ENCODE measurements around the gene GMNN.
"Not testable (repeated sequence)": the region's sequence is repeated elsewhere in the genome, so short reads cannot be mapped to it uniquely, and the experiment has no call there.

The GMNN gene

GRCh38 chr6:24774696-24775519, at the start of gene GMNN:
GMNN (plus strand) TSS chr6:24774937; CDS start chr6:24777247, 2,310 bp downstream.
- DNase-seq (ENCODE audit: low spot score), result peak; percentile 97

GRCh38 chr6:24730653-24731052, 44.1 kb upstream of the GMNN start:
- not testable (repeated sequence) for DNase-seq (ENCODE audit: low spot score)

GRCh38 chr6:24731456-24732134, 43.1 kb upstream of the GMNN start:
- DNase-seq (ENCODE audit: low spot score), result not testable (repeated sequence)

GRCh38 chr6:24734166-24734565, 40.6 kb upstream of the GMNN start:
- DNase-seq (ENCODE audit: low spot score), result no peak

GRCh38 chr6:24734710-24735109, 40.0 kb upstream of the GMNN start:
- not testable (repeated sequence) for DNase-seq (ENCODE audit: low spot score)

GRCh38 chr6:24738741-24739140, 36.0 kb upstream of the GMNN start:
- DNase-seq (ENCODE audit: low spot score), result no peak

- no peak for DNase-seq (ENCODE audit: low spot score)
These were observed 33.9 kb upstream of the GMNN start for GRCh38 chr6:24740861-24741260.

GRCh38 chr6:24742216-24742738, 32.5 kb upstream of the GMNN start:
- DNase-seq (ENCODE audit: low spot score), result no peak

- DNase-seq (ENCODE audit: low spot score), result no peak
These were observed 31.3 kb upstream of the GMNN start for GRCh38 chr6:24743265-24743943.

GRCh38 chr6:24743944-24744335, 30.8 kb upstream of the GMNN start:
- peak; percentile 47 for DNase-seq (ENCODE audit: low spot score)

- no peak for DNase-seq (ENCODE audit: low spot score)
These were observed 29.8 kb upstream of the GMNN start for GRCh38 chr6:24744911-24745310.

- no peak for DNase-seq (ENCODE audit: low spot score)
These were observed 25.4 kb upstream of the GMNN start for GRCh38 chr6:24749297-24749696.

GRCh38 chr6:24750878-24751277, 23.9 kb upstream of the GMNN start:
- not testable (repeated sequence) for DNase-seq (ENCODE audit: low spot score)

GRCh38 chr6:24752503-24752902, 22.2 kb upstream of the GMNN start:
- DNase-seq (ENCODE audit: low spot score), result no peak

- DNase-seq (ENCODE audit: low spot score), result no peak
These were observed 21.7 kb upstream of the GMNN start for GRCh38 chr6:24752917-24753492.

GRCh38 chr6:24753545-24753944, 21.2 kb upstream of the GMNN start:
- DNase-seq (ENCODE audit: low spot score), result no peak

GRCh38 chr6:24754378-24754777, 20.4 kb upstream of the GMNN start:
- not testable (repeated sequence) for DNase-seq (ENCODE audit: low spot score)

- no peak for DNase-seq (ENCODE audit: low spot score)
These were observed 19.5 kb upstream of the GMNN start for GRCh38 chr6:24755279-24755678.

GRCh38 chr6:24757611-24758010, 17.1 kb upstream of the GMNN start:
- DNase-seq (ENCODE audit: low spot score), result no peak

GRCh38 chr6:24759718-24760117, 15.0 kb upstream of the GMNN start:
- DNase-seq (ENCODE audit: low spot score), result no peak

GRCh38 chr6:24760210-24760609, 14.5 kb upstream of the GMNN start:
- DNase-seq (ENCODE audit: low spot score), result no peak

- DNase-seq (ENCODE audit: low spot score), result peak; percentile 47
These were observed 13.4 kb upstream of the GMNN start for GRCh38 chr6:24761193-24761835.

Measured in NAMALWA (cell line).